H1 (cell line): ENCODE measurements around the gene LSR. TPM values are rescaled to one million over a fixed set of nuclear protein-coding genes. Genes with fewer than 3 reads are reported as not detected.

Source experiments
- CTCF ChIA-PET: fragments of 300-600 bp; sonication (Branson Sonifier 250); formaldehyde crosslinking; loops from one replicate; lab custom pipeline; 2021; ENCODE audit not compliant: partially characterized antibody; lab: Charles Lee
- POLR2A ChIA-PET: fragments of 300-600 bp; sonication (Branson Sonifier 250); formaldehyde crosslinking; loops from one replicate; lab custom pipeline; 2021; ENCODE audit warnings: inconsistent platforms; ENCODE audit not compliant: partially characterized antibody; lab: Charles Lee
- DNase-seq, 2 experiments: peaks; one replicate each; pipeline versions ENCODE4 v3.0.0 to v3.0.0-alpha.2; 2010 to 2022; ENCODE audit warnings: low spot score in 2 of 2, low read depth in 1 of 2, mixed read lengths in 1 of 2
- FAIRE-seq: peaks from 2 replicates; lab custom pipeline; 2011; peaks lifted over from hg19 to GRCh38; lab: Jason Lieb, UNC
- H2AFZ ChIP-seq: 2 replicates; pipeline ENCODE4 v1.8.1; 2012; ENCODE audit warnings: low read length, inconsistent platforms
- H2AK5ac ChIP-seq: 2 replicates; pipeline ENCODE4 v1.6.1; 2013; ENCODE audit warnings: low read depth, low read length
- H2BK120ac ChIP-seq: replicated peaks from 2 replicates; pipeline ENCODE3; 2013; ENCODE audit warnings: low read depth, low read length, inconsistent platforms
- H2BK12ac ChIP-seq: 2 replicates; pipeline ENCODE4 v1.6.1; 2013; ENCODE audit warnings: low read depth, low read length
- H2BK15ac ChIP-seq: 2 replicates; pipeline ENCODE4 v1.6.1; 2013; ENCODE audit warnings: low read length
- H2BK20ac ChIP-seq: 2 replicates; pipeline ENCODE4 v1.6.1; 2013; ENCODE audit warnings: low read length
- H2BK5ac ChIP-seq: 2 replicates; pipeline ENCODE4 v1.6.1; 2013; ENCODE audit warnings: low read depth, low read length
- H3K14ac ChIP-seq: 2 replicates; pipeline ENCODE4 v1.6.1; 2013; ENCODE audit warnings: inconsistent platforms; ENCODE audit not compliant: insufficient read length
- H3K18ac ChIP-seq: 2 replicates; pipeline ENCODE4 v1.6.1; 2013; ENCODE audit warnings: low read length; ENCODE audit errors: extremely low read depth
- H3K23ac ChIP-seq: 2 replicates; pipeline ENCODE4 v1.6.1; 2013; ENCODE audit warnings: inconsistent platforms; ENCODE audit not compliant: insufficient read length
- H3K23me2 ChIP-seq: 2 replicates; pipeline ENCODE4 v1.6.1; 2013; ENCODE audit warnings: low read depth, low read length
- H3K27ac ChIP-seq: 2 replicates; pipeline ENCODE4 v1.6.1; 2011; ENCODE audit warnings: low read depth, low read length, inconsistent platforms
- H3K27me3 ChIP-seq, 4 experiments: replicated peaks in 1 of 4; 1 replicate in 1 of 4; 2 replicates in 3 of 4; pipeline versions ENCODE4 v1.6.1 to v1.8.1; 2011 to 2013; ENCODE audit warnings: low read length in 3 of 4, mild to moderate bottlenecking in 3 of 4, inconsistent platforms in 2 of 4, mixed read lengths in 2 of 4, moderate library complexity in 1 of 4; ENCODE audit not compliant: control insufficient read depth in 3 of 4, insufficient read depth in 3 of 4; ENCODE audit errors: extremely low read depth in 1 of 4
- H3K36me3 ChIP-seq, 4 experiments: 2 replicates each; pipeline versions ENCODE4 v1.6.1 to v1.8.1; 2011 to 2013; ENCODE audit warnings: mild to moderate bottlenecking in 4 of 4, low read length in 3 of 4, moderate library complexity in 2 of 4, control low read depth in 1 of 4, inconsistent platforms in 1 of 4; ENCODE audit not compliant: insufficient read depth in 4 of 4, control insufficient read depth in 2 of 4
- H3K4ac ChIP-seq: replicated peaks from 2 replicates; pipeline ENCODE3; 2013; ENCODE audit warnings: low read length, low read depth, mixed read lengths, inconsistent platforms; ENCODE audit not compliant: insufficient read length
- H3K4me1 ChIP-seq, 4 experiments: replicated peaks in 1 of 4; 1 replicate in 1 of 4; 2 replicates in 3 of 4; pipeline versions ENCODE4 v1.6.1 to v1.8.1; 2011 to 2013; ENCODE audit warnings: low read length in 3 of 4, inconsistent platforms in 2 of 4, mixed read lengths in 1 of 4; ENCODE audit not compliant: insufficient read depth in 4 of 4, control insufficient read depth in 3 of 4
- H3K4me2 ChIP-seq, 2 experiments: 2 replicates each; pipeline versions ENCODE4 v1.6.1 to v1.8.1; 2011 to 2013; ENCODE audit warnings: low read depth in 2 of 2, low read length in 2 of 2, control low read depth in 1 of 2, inconsistent platforms in 1 of 2, mild to moderate bottlenecking in 1 of 2; ENCODE audit not compliant: insufficient read depth in 1 of 2
- H3K4me3 ChIP-seq, 4 experiments: fragments of 200-600, 300-600 bp in 1 of 4; sonication (generic), shearing (Covaris generic), sonication (Bioruptor Twin) in 1 of 4; 2 replicates each; pipeline versions ENCODE4 v1.5.1 to v1.8.1; 2011 to 2016; ENCODE audit warnings: low read length in 4 of 4, low read depth in 3 of 4, control low read depth in 2 of 4, inconsistent platforms in 2 of 4, mild to moderate bottlenecking in 2 of 4, mixed read lengths in 1 of 4, moderate library complexity in 1 of 4; ENCODE audit not compliant: insufficient read depth in 2 of 4; ENCODE audit errors: extremely low read depth in 1 of 4
- H3K56ac ChIP-seq: replicated peaks from 2 replicates; pipeline ENCODE3; 2013; ENCODE audit warnings: low read depth, mild to moderate bottlenecking, mixed read lengths, low read length, inconsistent platforms; ENCODE audit not compliant: insufficient read length
- H3K79me1 ChIP-seq: 2 replicates; pipeline ENCODE4 v1.6.1; 2013; ENCODE audit warnings: low read depth, low read length, control low read depth
- H3K79me2 ChIP-seq, 2 experiments: 2 replicates each; pipeline versions ENCODE4 v1.6.1 to v1.8.1; 2012 to 2013; ENCODE audit warnings: low read length in 2 of 2, mild to moderate bottlenecking in 2 of 2, inconsistent platforms in 1 of 2; ENCODE audit not compliant: insufficient read depth in 2 of 2, control insufficient read depth in 1 of 2
- H3K9ac ChIP-seq, 4 experiments: replicated peaks in 1 of 4; 1 replicate in 1 of 4; 2 replicates in 3 of 4; pipeline versions ENCODE4 v1.6.1 to v1.8.1; 2011 to 2013; ENCODE audit warnings: low read depth in 3 of 4, low read length in 3 of 4, control low read depth in 2 of 4, mild to moderate bottlenecking in 2 of 4, moderate library complexity in 2 of 4, inconsistent platforms in 1 of 4; ENCODE audit errors: extremely low read depth in 1 of 4
- H3K9me3 ChIP-seq, 2 experiments: 2 replicates each; pipeline versions ENCODE4 v1.6.1 to v1.8.1; 2012 to 2013; ENCODE audit warnings: mild to moderate bottlenecking in 2 of 2, moderate library complexity in 2 of 2, control low read depth in 1 of 2, inconsistent platforms in 1 of 2, low read depth in 1 of 2, low read length in 1 of 2, mixed read lengths in 1 of 2; ENCODE audit not compliant: insufficient read depth in 2 of 2
- H4K20me1 ChIP-seq, 2 experiments: replicated peaks in 1 of 2; 2 replicates each; pipeline versions ENCODE3 to v1.8.1; 2011 to 2013; ENCODE audit warnings: inconsistent platforms in 2 of 2, low read length in 2 of 2, mild to moderate bottlenecking in 1 of 2; ENCODE audit not compliant: insufficient read depth in 2 of 2, control insufficient read depth in 1 of 2
- H4K5ac ChIP-seq: 2 replicates; pipeline ENCODE4 v1.6.1; 2013; ENCODE audit warnings: low read length, low read depth, mixed read lengths, inconsistent platforms; ENCODE audit not compliant: insufficient read length
- H4K8ac ChIP-seq: 2 replicates; pipeline ENCODE4 v1.8.0; 2013; ENCODE audit warnings: mild to moderate bottlenecking, moderate library complexity, low read length, inconsistent platforms; ENCODE audit not compliant: insufficient read depth; ENCODE audit errors: extremely low read depth
- H4K91ac ChIP-seq: replicated peaks from 2 replicates; pipeline ENCODE3; 2013; ENCODE audit warnings: low read length, mixed read lengths, inconsistent platforms; ENCODE audit not compliant: insufficient read length
- BCL11A ChIP-seq, 2 experiments: IDR thresholded peaks; one replicate each; pipeline ENCODE4 v1.6.1; 2011; ENCODE audit warnings: low read depth in 2 of 2, low read length in 2 of 2, mild to moderate bottlenecking in 2 of 2
- CBX5 ChIP-seq: fragments of 300-800, 300-1000 bp; sonication (generic); IDR thresholded peaks from 2 replicates; pipeline ENCODE4 v1.7.1; 2016; ENCODE audit warnings: antibody characterized with exemption, low read length, low read depth
- CEBPB ChIP-seq: IDR thresholded peaks from 2 replicates; pipeline ENCODE4 v1.6.1; 2012; ENCODE audit warnings: low read depth, low read length
- CTBP2 ChIP-seq: IDR thresholded peaks from 2 replicates; pipeline ENCODE4 v1.7.0; 2011; ENCODE audit warnings: borderline replicate concordance, mild to moderate bottlenecking, moderate library complexity, mixed read lengths, low read length; ENCODE audit not compliant: insufficient read depth, insufficient read length
- EGR1 ChIP-seq: IDR thresholded peaks from 2 replicates; pipeline ENCODE4 v1.6.1; 2011; ENCODE audit warnings: low read depth, low read length, borderline replicate concordance
- EP300 ChIP-seq, 2 experiments: IDR thresholded peaks; 1 replicate in 1 of 2; 2 replicates in 1 of 2; pipeline ENCODE4 v1.6.1; 2011 to 2012; ENCODE audit warnings: low read depth in 2 of 2, low read length in 2 of 2, mild to moderate bottlenecking in 2 of 2, borderline replicate concordance in 1 of 2, inconsistent platforms in 1 of 2, moderate library complexity in 1 of 2
- GTF2F1 ChIP-seq: IDR thresholded peaks from 2 replicates; pipeline ENCODE4 v1.6.1; 2012; ENCODE audit warnings: low read depth, low read length, improper control_type of control experiment, borderline replicate concordance
- HDAC6 ChIP-seq: IDR thresholded peaks from one replicate; pipeline ENCODE4 v1.7.1; 2012; ENCODE audit warnings: low read depth, mild to moderate bottlenecking, inconsistent platforms, low read length, moderate library complexity
- NANOG ChIP-seq: IDR thresholded peaks from 2 replicates; pipeline ENCODE4 v1.6.1; 2011; ENCODE audit warnings: low read length, low read depth, mild to moderate bottlenecking, inconsistent platforms; ENCODE audit not compliant: insufficient read depth, poor library complexity, severe bottlenecking
- PHF8 ChIP-seq: fragments of 200-600 bp; sonication (generic); conservative IDR thresholded peaks from 2 replicates; pipeline ENCODE4 v1.7.1; 2012; ENCODE audit warnings: low read depth, mild to moderate bottlenecking, inconsistent platforms, low read length, moderate library complexity
- RNF2 ChIP-seq: fragments of 200-900, 300-1000 bp; sonication (generic); IDR thresholded peaks from 2 replicates; pipeline ENCODE4 v1.7.1; 2016; ENCODE audit warnings: borderline replicate concordance, low read depth, mild to moderate bottlenecking, antibody characterized with exemption, low read length; ENCODE audit not compliant: poor library complexity, severe bottlenecking; ENCODE audit errors: missing control alignments
- TAF1 ChIP-seq: IDR thresholded peaks from 2 replicates; pipeline ENCODE4 v1.6.1; 2011; ENCODE audit warnings: mild to moderate bottlenecking, low read depth, low read length
- TAF7 ChIP-seq: optimal IDR thresholded peaks from 2 replicates; pipeline ENCODE3; 2011; ENCODE audit warnings: low read depth, mild to moderate bottlenecking, inconsistent platforms, low read length, moderate library complexity, borderline replicate concordance
- WGBS, 2 experiments: shearing (Covaris generic) in 1 of 2; methylation state at CpG; one replicate each; pipeline versions ENCODE4 v1.1.6 to v1.1.7; 2013 to 2015; ENCODE audit warnings: low lambda C conversion rate in 2 of 2, mixed read lengths in 2 of 2, inconsistent platforms in 1 of 2, low coverage in 1 of 2, missing lambda C conversion rate in 1 of 2; ENCODE audit not compliant: insufficient replicate concordance in 2 of 2, insufficient coverage in 1 of 2, insufficient read length in 1 of 2; ENCODE audit errors: extremely low coverage in 1 of 2, missing lambda C conversion rate in 1 of 2; 5-methylcytosine and 5-hydroxymethylcytosine counted together
- polyA plus RNA-seq, 7 experiments: library from polyadenylated mRNA; depleted of rRNA in 3 of 7; stranded (reverse) in 5 of 7; unstranded in 2 of 7; fragments of >200 nt in 5 of 7; fragments of 200-250 nt in 2 of 7; gene quantifications; 1 replicate in 5 of 7; 2 replicates in 1 of 7; 4 replicates in 1 of 7; pipeline versions ENCODE4 v1.2.1 to v1.2.3, GENCODE V29; 2011 to 2013; ENCODE audit warnings: missing spikeins in 2 of 7, mixed read lengths in 2 of 7
- total RNA-seq: library from RNA; stranded (reverse); fragmentation: NEBNext Ultra II Directional; extraction: Animal tissue kit (Norgen Biotek cat#: 25700); gene quantifications from 2 replicates; pipeline ENCODE4 v1.2.1, GENCODE V29; 2021

Gene LSR
- total and polyA plus RNA-seq, 2 of the 8 experiments (the other 6 are each of a cell fraction or from before 2014, with no cell fraction given): 159 to 186 TPM

GRCh38 chr19:35305181-35305580 is 56.4 kb downstream of the LSR start:
- Histone ChIP-seq H3K4ac (no peak overlapping the region), H2AFZ (no peak overlapping the region), H2AK5ac (no peak overlapping the region), H3K27me3 (no peaks in the 10 kb centered on the region), H3K56ac (no peak overlapping the region), H3K23ac (no peak overlapping the region), H3K18ac (no peak overlapping the region), H4K5ac (no peak overlapping the region), H3K4me2 (no peak overlapping the region), H2BK15ac (no peak overlapping the region), H3K4me3 (no peak overlapping the region), H2BK5ac (no peak overlapping the region), H3K79me1 (no peaks in the 10 kb centered on the region), H4K20me1 (no peaks in the 10 kb centered on the region), H3K4me1 (peaks cover 0 to 2% (median 0%) of the 10 kb centered on the region in 4 experiments; a peak in 1 of 7 replicates), H2BK20ac (no peak overlapping the region), H3K36me3 (no peaks in the 10 kb centered on the region), H3K14ac (no peak overlapping the region), H3K23me2 (no peaks in the 10 kb centered on the region), H3K9me3 (no peaks in the 10 kb centered on the region), H3K9ac (no peak overlapping the region; a peak in 1 of 7 replicates), H3K27ac (no peak overlapping the region), H4K8ac (no peak overlapping the region), H4K91ac (no peak overlapping the region), H2BK12ac (peak overlapping the region; percentile 60; the same call in 1 of the 2 replicates), H3K79me2 (no peaks in the 10 kb centered on the region), H2BK120ac (no peak overlapping the region)
- CTCF ChIA-PET: interaction anchor here (0.7 to 1.5 kb wide), 10 partner anchors 10 to 239 kb away, joined by 3 to 6 read pairs (median 3); no protein-coding TSS in a partner anchor
- FAIRE-seq (no peak), DNase-seq (no peak)
- WGBS, 2 experiments: 95% methylated on average over 5 of the region's 6 CpGs; no CpG with 5 or more reads in 1 of the 2 experiments
- POLR2A ChIA-PET: interaction anchor here (1.3 to 1.6 kb wide), 2 partner anchors 13 to 36 kb away, joined by 3 read pairs; no protein-coding TSS in a partner anchor
- TF ChIP-seq EP300 (IDR thresholded peaks at IDR 0.05; ENCODE audit: borderline replicate concordance in 1 of 2, low read depth in 2 of 2, low read length in 2 of 2) (no peak), CEBPB (no peak), EGR1 (no peak), HDAC6 (no peak), GTF2F1 (no peak), RNF2 (no peak), CBX5 (no peak), TAF7 (no peak), TAF1 (no peak), CTBP2 (no peak), BCL11A (IDR thresholded peaks at IDR 0.05; ENCODE audit: low read depth in 2 of 2, low read length in 2 of 2) (no peak), PHF8 (no peak), NANOG (no peak)
